GM21619 (cell line): ENCODE results near the gene TNRC6B.

Experiments
- ATAC-seq: cut with Tn5 transposase; IDR thresholded peaks from one replicate; pipeline ENCODE4 v1.9.1; 2021; ENCODE audit not compliant: unreplicated experiment

TNRC6B gene

GRCh38 chr22:40238425-40239344 lies 61.0 kb downstream of the TNRC6B start:
- no peak for ATAC-seq

GRCh38 chr22:40239345-40239683 lies 61.6 kb downstream of the TNRC6B start:
- no peak for ATAC-seq

GRCh38 chr22:40240160-40240559 lies 62.4 kb downstream of the TNRC6B start:
- no peak for ATAC-seq

GRCh38 chr22:40240686-40241085 lies 63.0 kb downstream of the TNRC6B start:
- no peak for ATAC-seq

- no peak for ATAC-seq
Measured at GRCh38 chr22:40241200-40241763, 63.6 kb downstream of the TNRC6B start.

- no peak for ATAC-seq
Measured at GRCh38 chr22:40243891-40244290, 66.2 kb downstream of the TNRC6B start.

GRCh38 chr22:40244586-40244985 lies 66.9 kb downstream of the TNRC6B start:
- no peak for ATAC-seq

GRCh38 chr22:40247976-40248375 lies 70.3 kb downstream of the TNRC6B start:
- no peak for ATAC-seq

- ATAC-seq: no peak
Measured at GRCh38 chr22:40249286-40249685, 71.6 kb downstream of the TNRC6B start.

- ATAC-seq: peak; percentile 40
Measured at GRCh38 chr22:40250608-40251007, 72.9 kb downstream of the TNRC6B start.

GRCh38 chr22:40251106-40251505 lies 73.4 kb downstream of the TNRC6B start:
- no peak for ATAC-seq

- ATAC-seq: no peak
Measured at GRCh38 chr22:40252146-40252545, 74.4 kb downstream of the TNRC6B start.

GRCh38 chr22:40256516-40256915 lies 78.8 kb downstream of the TNRC6B start:
- no peak for ATAC-seq

GRCh38 chr22:40258017-40258416 lies 80.3 kb downstream of the TNRC6B start:
- ATAC-seq: no peak

GRCh38 chr22:40258501-40258915 lies 80.8 kb downstream of the TNRC6B start:
- no peak for ATAC-seq

GRCh38 chr22:40261783-40262182 lies 84.1 kb downstream of the TNRC6B start:
- ATAC-seq: no peak

- no peak for ATAC-seq
Measured at GRCh38 chr22:40263191-40263590, 85.5 kb downstream of the TNRC6B start.

GRCh38 chr22:40265783-40266182 lies 88.1 kb downstream of the TNRC6B start:
- no peak for ATAC-seq

- ATAC-seq: no peak
Measured at GRCh38 chr22:40270031-40270430, 92.3 kb downstream of the TNRC6B start.

GRCh38 chr22:40270748-40271373 lies 93.1 kb downstream of the TNRC6B start:
- no peak for ATAC-seq

- no peak for ATAC-seq
Measured at GRCh38 chr22:40271440-40271839, 93.7 kb downstream of the TNRC6B start.

GRCh38 chr22:40273319-40273718 lies 95.6 kb downstream of the TNRC6B start:
- ATAC-seq: no peak
